Right forelimb (tissue), 1 donor: ENCODE data around the gene TOX2.

Experiments used
- DNase-seq: peaks from one replicate; pipeline ENCODE4 v3.0.0-alpha.2; 2018

Gene TOX2

GRCh38 chr20:44023515-44024371 lies 109.1 kb downstream of the TOX2 start:
- no peak for DNase-seq

GRCh38 chr20:44024820-44025580 lies 110.3 kb downstream of the TOX2 start:
- no peak for DNase-seq

GRCh38 chr20:44025756-44026155 lies 111.1 kb downstream of the TOX2 start:
- DNase-seq, result no peak

- no peak for DNase-seq
Observed at GRCh38 chr20:44026647-44027342, 112.1 kb downstream of the TOX2 start.

- DNase-seq, result no peak
Observed at GRCh38 chr20:44027343-44028002, 112.8 kb downstream of the TOX2 start.

- DNase-seq, result no peak
Observed at GRCh38 chr20:44028003-44028730, 113.5 kb downstream of the TOX2 start.

GRCh38 chr20:44028868-44029847 lies 114.5 kb downstream of the TOX2 start:
- DNase-seq, result no peak

GRCh38 chr20:44029848-44030230 lies 115.2 kb downstream of the TOX2 start:
- DNase-seq, result no peak

- no peak for DNase-seq
Observed at GRCh38 chr20:44030394-44030793, 115.7 kb downstream of the TOX2 start.

GRCh38 chr20:44031001-44031574 lies 116.4 kb downstream of the TOX2 start:
- no peak for DNase-seq

GRCh38 chr20:44031781-44032582 lies 117.3 kb downstream of the TOX2 start:
- DNase-seq, result no peak

- DNase-seq, result no peak
Observed at GRCh38 chr20:44032583-44033331, 118.1 kb downstream of the TOX2 start.

- DNase-seq, result no peak
Observed at GRCh38 chr20:44033344-44033743, 118.7 kb downstream of the TOX2 start.

- DNase-seq, result no peak
Observed at GRCh38 chr20:44033873-44034272, 119.2 kb downstream of the TOX2 start.

GRCh38 chr20:44034451-44034850 lies 119.8 kb downstream of the TOX2 start:
- no peak for DNase-seq

GRCh38 chr20:44034965-44035635 lies 120.4 kb downstream of the TOX2 start:
- no peak for DNase-seq

GRCh38 chr20:44035924-44036323 lies 121.3 kb downstream of the TOX2 start:
- no peak for DNase-seq

GRCh38 chr20:44036441-44036840 lies 121.8 kb downstream of the TOX2 start:
- DNase-seq, result no peak
